IMR-90 (cell line): ENCODE data around the gene TGFBR2. TPM values are rescaled to one million over a fixed set of nuclear protein-coding genes. Genes with fewer than 3 reads are reported as not detected.
A peak's percentile ranks its signal among the peaks of the same experiment; 100 is the strongest.

ENCODE experiments used
- ATAC-seq: fragments of 200-7000 bp; cut with Tn5 transposase; 2 replicates; pipeline ENCODE4 v1.9.1; 2020; ENCODE audit warnings: low read depth, mild to moderate bottlenecking, moderate library complexity
- BruUV-seq: library from RNA; stranded (reverse); fragments of 400-500 nt; replicated peaks from 2 replicates; lab custom pipeline; 2021; lab: Mats Ljungman, UMichigan
- CTCF ChIA-PET: fragments of 300-600 bp; formaldehyde crosslinking; extraction: SDS; loops from one replicate; lab custom pipeline; 2021; ENCODE audit warnings: antibody characterized with exemption; lab: Yijun Ruan, JAX
- POLR2A ChIA-PET: fragments of 300-600 bp; sonication (Branson Sonifier 250); formaldehyde crosslinking; loops from one replicate; lab custom pipeline; 2022; ENCODE audit warnings: antibody characterized with exemption; ENCODE audit not compliant: unreplicated experiment; lab: Charles Lee
- DNase-seq: peaks from one replicate; pipeline ENCODE4 v3.0.0; 2013
- H2AFZ ChIP-seq: replicated peaks from 2 replicates; pipeline ENCODE3; 2013; ENCODE audit warnings: low read length, mild to moderate bottlenecking; ENCODE audit not compliant: poor library complexity
- H2AK5ac ChIP-seq: 2 replicates; pipeline ENCODE4 v1.6.1; 2013; ENCODE audit warnings: low read depth, low read length, inconsistent platforms
- H2AK9ac ChIP-seq: replicated peaks from 2 replicates; pipeline ENCODE3; 2013; ENCODE audit warnings: mild to moderate bottlenecking, low read depth, low read length, moderate library complexity; ENCODE audit not compliant: poor library complexity
- H2BK120ac ChIP-seq: 2 replicates; pipeline ENCODE4 v1.6.1; 2013; ENCODE audit warnings: low read depth, low read length, inconsistent platforms
- H2BK15ac ChIP-seq: 3 replicates; pipeline ENCODE4 v1.6.1; 2013; ENCODE audit warnings: low read depth, low read length, inconsistent platforms
- H2BK20ac ChIP-seq: 2 replicates; pipeline ENCODE4 v1.6.1; 2013; ENCODE audit warnings: low read depth, mild to moderate bottlenecking, inconsistent platforms, low read length, moderate library complexity
- H2BK5ac ChIP-seq: 2 replicates; pipeline ENCODE4 v1.6.1; 2013; ENCODE audit warnings: mild to moderate bottlenecking, low read depth, low read length, inconsistent platforms; ENCODE audit not compliant: poor library complexity, severe bottlenecking
- H3K14ac ChIP-seq: replicated peaks from 2 replicates; pipeline ENCODE4 v1.6.1; 2013; ENCODE audit warnings: low read depth, low read length, inconsistent platforms
- H3K18ac ChIP-seq: 2 replicates; pipeline ENCODE4 v1.6.1; 2013; ENCODE audit warnings: low read depth, low read length, control low read depth
- H3K23ac ChIP-seq: 2 replicates; pipeline ENCODE4 v1.6.1; 2013; ENCODE audit warnings: low read depth, low read length, inconsistent platforms
- H3K27ac ChIP-seq: 2 replicates; pipeline ENCODE4 v1.5.1; 2013; ENCODE audit warnings: mild to moderate bottlenecking, control low read depth, low read length; ENCODE audit not compliant: insufficient read depth
- H3K27me3 ChIP-seq: 2 replicates; pipeline ENCODE4 v1.6.1; 2013; ENCODE audit warnings: low read length; ENCODE audit not compliant: control insufficient read depth, insufficient read depth
- H3K36me3 ChIP-seq: 2 replicates; pipeline ENCODE4 v1.6.1; 2013; ENCODE audit warnings: low read length, mixed read lengths; ENCODE audit not compliant: control insufficient read depth, insufficient read depth
- H3K4ac ChIP-seq: 2 replicates; pipeline ENCODE4 v1.6.1; 2013; ENCODE audit warnings: low read depth, low read length, inconsistent platforms
- H3K4me1 ChIP-seq: 2 replicates; pipeline ENCODE4 v1.6.1; 2013; ENCODE audit warnings: low read length, mixed read lengths; ENCODE audit not compliant: control insufficient read depth, insufficient read depth
- H3K4me2 ChIP-seq: 2 replicates; pipeline ENCODE4 v1.6.1; 2013; ENCODE audit warnings: low read depth, mild to moderate bottlenecking, control low read depth, low read length, moderate library complexity
- H3K4me3 ChIP-seq: 2 replicates; pipeline ENCODE4 v1.5.1; 2013; ENCODE audit warnings: low read depth, mild to moderate bottlenecking, control low read depth, low read length, moderate library complexity; ENCODE audit not compliant: insufficient read depth
- H3K56ac ChIP-seq: 2 replicates; pipeline ENCODE4 v1.6.1; 2013; ENCODE audit warnings: low read length, inconsistent platforms; ENCODE audit not compliant: insufficient read depth; ENCODE audit errors: extremely low read depth
- H3K79me1 ChIP-seq, 2 experiments: 2 replicates each; pipeline ENCODE4 v1.6.1; 2013; ENCODE audit warnings: low read length in 2 of 2, inconsistent platforms in 1 of 2, low read depth in 1 of 2
- H3K9ac ChIP-seq: 2 replicates; pipeline ENCODE4 v1.6.1; 2013; ENCODE audit warnings: low read depth, low read length, control low read depth
- H3K9me1 ChIP-seq: 2 replicates; pipeline ENCODE4 v1.6.1; 2013; ENCODE audit warnings: low read length, inconsistent platforms; ENCODE audit not compliant: insufficient read depth
- H3K9me3 ChIP-seq: 2 replicates; pipeline ENCODE4 v1.6.1; 2013; ENCODE audit warnings: low read length; ENCODE audit not compliant: control insufficient read depth, insufficient read depth
- H4K20me1 ChIP-seq: 2 replicates; pipeline ENCODE4 v1.6.1; 2013; ENCODE audit warnings: low read length, inconsistent platforms; ENCODE audit not compliant: insufficient read depth
- H4K5ac ChIP-seq: 2 replicates; pipeline ENCODE4 v1.6.1; 2013; ENCODE audit warnings: mild to moderate bottlenecking, low read depth, low read length, control low read depth
- H4K8ac ChIP-seq, 2 experiments: 2 replicates each; pipeline ENCODE4 v1.6.1; 2013; ENCODE audit warnings: low read depth in 2 of 2, low read length in 2 of 2, control low read depth in 1 of 2, inconsistent platforms in 1 of 2
- H4K91ac ChIP-seq: 2 replicates; pipeline ENCODE4 v1.6.1; 2013; ENCODE audit warnings: low read depth, low read length, inconsistent platforms; ENCODE audit not compliant: insufficient read depth
- BHLHE40 ChIP-seq: fragments of 150-350 bp; IDR thresholded peaks from 2 replicates; pipeline ENCODE4 v1.6.1; 2016; ENCODE audit warnings: mild to moderate bottlenecking, low read depth, low read length
- CEBPB ChIP-seq: IDR thresholded peaks from 2 replicates; pipeline ENCODE4 v1.6.1; 2012; ENCODE audit warnings: low read depth, low read length, improper control_type of control experiment
- CHD1 ChIP-seq: IDR thresholded peaks from 2 replicates; pipeline ENCODE4 v1.6.1; 2012; ENCODE audit warnings: low read depth, low read length, improper control_type of control experiment
- FOS ChIP-seq: fragments of 150-350 bp; IDR thresholded peaks from 2 replicates; pipeline ENCODE4 v1.6.1; 2016; ENCODE audit warnings: low read depth, low read length
- MAFK ChIP-seq: IDR thresholded peaks from 2 replicates; pipeline ENCODE4 v1.6.1; 2012; ENCODE audit warnings: low read depth, low read length, improper control_type of control experiment
- MAZ ChIP-seq: IDR thresholded peaks from 2 replicates; pipeline ENCODE4 v1.6.1; 2012; ENCODE audit warnings: low read depth, mild to moderate bottlenecking, low read length, improper control_type of control experiment, moderate library complexity, borderline replicate concordance
- MXI1 ChIP-seq: IDR thresholded peaks from 2 replicates; pipeline ENCODE4 v1.6.1; 2012; ENCODE audit warnings: low read depth, mild to moderate bottlenecking, low read length, moderate library complexity, borderline replicate concordance
- NFE2L2 ChIP-seq: fragments of 150-350 bp; IDR thresholded peaks from 2 replicates; pipeline ENCODE4 v1.6.1; 2016; ENCODE audit warnings: low read depth, mild to moderate bottlenecking, low read length
- POLR2A ChIP-seq: IDR thresholded peaks from 2 replicates; pipeline ENCODE4 v1.6.1; 2012; ENCODE audit warnings: mild to moderate bottlenecking, low read depth, low read length
- RAD21 ChIP-seq: IDR thresholded peaks from 2 replicates; pipeline ENCODE4 v1.6.1; 2012; ENCODE audit warnings: low read length, improper control_type of control experiment
- RCOR1 ChIP-seq: IDR thresholded peaks from 2 replicates; pipeline ENCODE4 v1.6.1; 2012; ENCODE audit warnings: mild to moderate bottlenecking, low read length, improper control_type of control experiment; ENCODE audit not compliant: insufficient replicate concordance
- RFX5 ChIP-seq: IDR thresholded peaks from 2 replicates; pipeline ENCODE4 v1.8.0; 2012; ENCODE audit warnings: low read depth, mild to moderate bottlenecking, low read length, moderate library complexity
- SMC3 ChIP-seq: fragments of 150-350 bp; IDR thresholded peaks from 2 replicates; pipeline ENCODE4 v1.6.1; 2016; ENCODE audit warnings: low read depth, mild to moderate bottlenecking, antibody characterized with exemption, low read length, moderate library complexity
- WGBS, 2 experiments: methylation state at CpG; one replicate each; pipeline versions ENCODE4 v1.1.5 to v1.1.7; 2013; ENCODE audit warnings: missing lambda C conversion rate in 2 of 2; ENCODE audit not compliant: insufficient read length in 1 of 2; ENCODE audit errors: extremely low coverage in 2 of 2; 5-methylcytosine and 5-hydroxymethylcytosine counted together
- dilution Hi-C: fragments of 300-500 bp; cut with HindIII; formaldehyde crosslinking; loops from one replicate; pipeline ENCODE4 v1.14.3; 2018; ENCODE audit warnings: low sequenced_read_pairs; ENCODE audit not compliant: unreplicated experiment
- in situ Hi-C: fragments of 300-500 bp; cut with MboI; formaldehyde crosslinking; loops from 3 replicates; pipeline ENCODE4 v1.14.3; 2019; ENCODE audit warnings: low sequenced_read_pairs, inconsistent platforms, mixed read lengths
- intact Hi-C: fragments of 100-400 bp; cut with micrococcal nuclease; formaldehyde crosslinking; loops from 2 replicates; pipeline ENCODE4 v1.10.0; 2022
- polyA plus RNA-seq, 3 experiments: library from polyadenylated mRNA; depleted of rRNA; stranded (reverse); fragments of >200 nt; gene quantifications; 2 replicates each; pipeline ENCODE4 v1.2.3, GENCODE V29; 2012; ENCODE audit warnings: low replicate concordance in 1 of 3
- total RNA-seq: library from RNA; depleted of rRNA; stranded (reverse); fragments of >200 nt; gene quantifications from 2 replicates; pipeline ENCODE4 v1.2.3, GENCODE V29; 2012
- TF ChIP-seq, protein P1 (sequence below): fragments of 150-350 bp; IDR thresholded peaks from 2 replicates; pipeline ENCODE4 v1.6.1; 2017; ENCODE audit warnings: mild to moderate bottlenecking, antibody characterized with exemption, low read length, low read depth
- TF ChIP-seq, protein P2 (sequence below): conservative IDR thresholded peaks from 2 replicates; pipeline ENCODE4 v1.5.1; 2012; ENCODE audit warnings: mild to moderate bottlenecking, low read depth, low read length, improper control_type of control experiment
- TF ChIP-seq, protein P3 (sequence below): fragments of 150-350 bp; IDR thresholded peaks from 2 replicates; pipeline ENCODE4 v1.6.1; 2016; ENCODE audit warnings: low read depth, mild to moderate bottlenecking, low read length, moderate library complexity, borderline replicate concordance

Gene TGFBR2
- total and polyA plus RNA-seq, 2 of the 4 experiments (the other 2 are of a cell fraction): 63.7 to 87.5 TPM

- no peak overlapping the region for H3K56ac ChIP-seq
- no peaks in the 10 kb centered on the region for H3K9me3 ChIP-seq
- H3K36me3 ChIP-seq: no peaks in the 10 kb centered on the region
- no peak overlapping the region for H3K9ac ChIP-seq
- ChIA-PET POLR2A (no interaction called here), CTCF (no interaction called here)
- no peak overlapping the region; the same call in 1 of the 2 replicates for H3K4ac ChIP-seq
- no peaks in the 10 kb centered on the region for H3K9me1 ChIP-seq
- ATAC-seq (peak; percentile 60), DNase-seq (peak; percentile 45)
- in situ Hi-C loops (no loop called here), dilution Hi-C loops (no loop called here), intact Hi-C loops (no loop called here)
- no TSS peak for BruUV-seq
- 0 out of 4 replicates have a peak overlapping the region, but pooled peaks of 1 of the 2 experiments have one; percentile 16 for H4K8ac ChIP-seq
- H2AK5ac ChIP-seq: peak overlapping the region; percentile 30; the same call in 1 of the 2 replicates
- no CpG with 5 or more reads among the region's 3 CpGs for WGBS, 2 experiments
- H2BK120ac ChIP-seq: peak overlapping the region; percentile 49; the same call in 1 of the 2 replicates
- H3K27ac ChIP-seq: no peak overlapping the region
- no peaks in the 10 kb centered on the region for H4K20me1 ChIP-seq
- no peaks in the 10 kb centered on the region for H3K27me3 ChIP-seq
- H3K79me1 ChIP-seq: no peaks in the 10 kb centered on the region
- H3K4me2 ChIP-seq: no peak overlapping the region
- no peak overlapping the region for H2BK5ac ChIP-seq
- peak overlapping the region; percentile 25; the same call in 1 of the 2 replicates for H4K91ac ChIP-seq
- peaks cover 2% of the 10 kb centered on the region for H3K4me1 ChIP-seq
- H2BK20ac ChIP-seq: no peak overlapping the region
- H3K14ac ChIP-seq: no peak overlapping the region
- no peak overlapping the region for H4K5ac ChIP-seq
- H3K18ac ChIP-seq: peak overlapping the region; percentile 41; the same call in 1 of the 2 replicates
- H2AK9ac ChIP-seq: no peak overlapping the region
- peak overlapping the region; percentile 71; the same call in 1 of the 3 replicates for H2BK15ac ChIP-seq
- no peak overlapping the region for H3K4me3 ChIP-seq
- H3K23ac ChIP-seq: no peak overlapping the region
- H2AFZ ChIP-seq: no peak overlapping the region
- TF ChIP-seq, protein P1, sequence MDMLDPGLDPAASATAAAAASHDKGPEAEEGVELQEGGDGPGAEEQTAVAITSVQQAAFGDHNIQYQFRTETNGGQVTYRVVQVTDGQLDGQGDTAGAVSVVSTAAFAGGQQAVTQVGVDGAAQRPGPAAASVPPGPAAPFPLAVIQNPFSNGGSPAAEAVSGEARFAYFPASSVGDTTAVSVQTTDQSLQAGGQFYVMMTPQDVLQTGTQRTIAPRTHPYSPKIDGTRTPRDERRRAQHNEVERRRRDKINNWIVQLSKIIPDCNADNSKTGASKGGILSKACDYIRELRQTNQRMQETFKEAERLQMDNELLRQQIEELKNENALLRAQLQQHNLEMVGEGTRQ: no peak
- TF ChIP-seq POLR2A: no peak
- TF ChIP-seq CHD1: no peak
- TF ChIP-seq BHLHE40: no peak
- no peak for TF ChIP-seq RCOR1
- TF ChIP-seq, protein P2, sequence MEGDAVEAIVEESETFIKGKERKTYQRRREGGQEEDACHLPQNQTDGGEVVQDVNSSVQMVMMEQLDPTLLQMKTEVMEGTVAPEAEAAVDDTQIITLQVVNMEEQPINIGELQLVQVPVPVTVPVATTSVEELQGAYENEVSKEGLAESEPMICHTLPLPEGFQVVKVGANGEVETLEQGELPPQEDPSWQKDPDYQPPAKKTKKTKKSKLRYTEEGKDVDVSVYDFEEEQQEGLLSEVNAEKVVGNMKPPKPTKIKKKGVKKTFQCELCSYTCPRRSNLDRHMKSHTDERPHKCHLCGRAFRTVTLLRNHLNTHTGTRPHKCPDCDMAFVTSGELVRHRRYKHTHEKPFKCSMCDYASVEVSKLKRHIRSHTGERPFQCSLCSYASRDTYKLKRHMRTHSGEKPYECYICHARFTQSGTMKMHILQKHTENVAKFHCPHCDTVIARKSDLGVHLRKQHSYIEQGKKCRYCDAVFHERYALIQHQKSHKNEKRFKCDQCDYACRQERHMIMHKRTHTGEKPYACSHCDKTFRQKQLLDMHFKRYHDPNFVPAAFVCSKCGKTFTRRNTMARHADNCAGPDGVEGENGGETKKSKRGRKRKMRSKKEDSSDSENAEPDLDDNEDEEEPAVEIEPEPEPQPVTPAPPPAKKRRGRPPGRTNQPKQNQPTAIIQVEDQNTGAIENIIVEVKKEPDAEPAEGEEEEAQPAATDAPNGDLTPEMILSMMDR: no peak
- TF ChIP-seq MAZ: no peak
- no peak for TF ChIP-seq RFX5
- TF ChIP-seq MXI1: no peak
- no peak for TF ChIP-seq MAFK
- TF ChIP-seq SMC3: no peak
- TF ChIP-seq CEBPB: no peak
- TF ChIP-seq, protein P3, sequence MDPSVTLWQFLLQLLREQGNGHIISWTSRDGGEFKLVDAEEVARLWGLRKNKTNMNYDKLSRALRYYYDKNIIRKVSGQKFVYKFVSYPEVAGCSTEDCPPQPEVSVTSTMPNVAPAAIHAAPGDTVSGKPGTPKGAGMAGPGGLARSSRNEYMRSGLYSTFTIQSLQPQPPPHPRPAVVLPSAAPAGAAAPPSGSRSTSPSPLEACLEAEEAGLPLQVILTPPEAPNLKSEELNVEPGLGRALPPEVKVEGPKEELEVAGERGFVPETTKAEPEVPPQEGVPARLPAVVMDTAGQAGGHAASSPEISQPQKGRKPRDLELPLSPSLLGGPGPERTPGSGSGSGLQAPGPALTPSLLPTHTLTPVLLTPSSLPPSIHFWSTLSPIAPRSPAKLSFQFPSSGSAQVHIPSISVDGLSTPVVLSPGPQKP: no peak
- no peak for TF ChIP-seq RAD21
- no peak for TF ChIP-seq FOS
- no peak for TF ChIP-seq NFE2L2
Observed at GRCh38 chr3:30713885-30714503, 107.6 kb downstream of the TGFBR2 start.
